ENCODE results near the gene TRMT10B. TPM values are rescaled to one million over a fixed set of nuclear protein-coding genes. Genes with fewer than 3 reads are reported as not detected.
A peak's percentile ranks its signal among the peaks of the same experiment; 100 is the strongest.

TRMT10B gene
- total and polyA plus RNA-seq, 2 of the 13 experiments (the other 11 are each of a cell fraction or from before 2014, with no cell fraction given), result 3.1 to 3.9 TPM

DNA sequence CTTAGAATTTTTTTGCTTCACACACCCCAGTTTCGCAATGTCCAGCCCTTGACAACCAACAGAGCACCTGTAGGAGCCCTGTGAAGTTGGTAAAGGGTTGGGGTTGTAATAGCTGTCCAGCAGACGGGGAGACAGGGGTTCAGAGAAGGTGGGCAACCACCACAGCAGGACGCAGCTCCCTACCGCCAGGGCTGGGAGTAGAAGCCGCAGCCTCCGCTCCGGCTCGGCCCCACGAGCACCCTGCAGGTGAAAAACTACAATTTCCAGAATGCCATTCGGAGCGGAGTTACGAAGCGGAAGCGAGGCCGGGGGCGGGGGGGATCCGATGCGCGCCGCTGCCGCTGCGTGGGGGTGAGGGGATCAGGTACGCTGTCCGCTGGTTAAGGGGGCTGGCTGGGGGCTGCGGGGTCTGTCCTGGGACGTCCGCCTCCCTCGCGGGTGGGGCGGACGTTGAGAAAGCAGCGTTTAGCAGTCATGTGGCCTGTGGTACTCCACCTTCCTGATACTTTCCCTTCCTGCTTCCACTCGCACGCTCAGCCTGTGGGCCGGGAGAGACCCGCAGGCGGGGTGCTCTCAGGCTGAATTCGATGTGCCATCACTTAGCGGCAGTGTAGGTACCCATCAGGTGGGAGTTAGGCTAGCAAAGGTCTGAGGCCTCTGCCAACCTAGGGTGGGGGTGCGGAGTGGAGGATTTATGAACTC, at the start of gene TRMT10B (continued):
- TF ChIP-seq, protein P1, sequence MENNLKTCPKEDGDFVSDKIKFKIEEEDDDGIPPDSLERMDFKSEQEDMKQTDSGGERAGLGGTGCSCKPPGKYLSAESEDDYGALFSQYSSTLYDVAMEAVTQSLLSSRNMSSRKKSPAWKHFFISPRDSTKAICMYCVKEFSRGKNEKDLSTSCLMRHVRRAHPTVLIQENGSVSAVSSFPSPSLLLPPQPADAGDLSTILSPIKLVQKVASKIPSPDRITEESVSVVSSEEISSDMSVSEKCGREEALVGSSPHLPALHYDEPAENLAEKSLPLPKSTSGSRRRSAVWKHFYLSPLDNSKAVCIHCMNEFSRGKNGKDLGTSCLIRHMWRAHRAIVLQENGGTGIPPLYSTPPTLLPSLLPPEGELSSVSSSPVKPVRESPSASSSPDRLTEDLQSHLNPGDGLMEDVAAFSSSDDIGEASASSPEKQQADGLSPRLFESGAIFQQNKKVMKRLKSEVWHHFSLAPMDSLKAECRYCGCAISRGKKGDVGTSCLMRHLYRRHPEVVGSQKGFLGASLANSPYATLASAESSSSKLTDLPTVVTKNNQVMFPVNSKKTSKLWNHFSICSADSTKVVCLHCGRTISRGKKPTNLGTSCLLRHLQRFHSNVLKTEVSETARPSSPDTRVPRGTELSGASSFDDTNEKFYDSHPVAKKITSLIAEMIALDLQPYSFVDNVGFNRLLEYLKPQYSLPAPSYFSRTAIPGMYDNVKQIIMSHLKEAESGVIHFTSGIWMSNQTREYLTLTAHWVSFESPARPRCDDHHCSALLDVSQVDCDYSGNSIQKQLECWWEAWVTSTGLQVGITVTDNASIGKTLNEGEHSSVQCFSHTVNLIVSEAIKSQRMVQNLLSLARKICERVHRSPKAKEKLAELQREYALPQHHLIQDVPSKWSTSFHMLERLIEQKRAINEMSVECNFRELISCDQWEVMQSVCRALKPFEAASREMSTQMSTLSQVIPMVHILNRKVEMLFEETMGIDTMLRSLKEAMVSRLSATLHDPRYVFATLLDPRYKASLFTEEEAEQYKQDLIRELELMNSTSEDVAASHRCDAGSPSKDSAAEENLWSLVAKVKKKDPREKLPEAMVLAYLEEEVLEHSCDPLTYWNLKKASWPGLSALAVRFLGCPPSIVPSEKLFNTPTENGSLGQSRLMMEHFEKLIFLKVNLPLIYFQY (CRISPR knock-in tag; IDR thresholded peaks at IDR 0.05; ENCODE audit: borderline replicate concordance), result no peak
- no peak for TF ChIP-seq FLYWCH1 (CRISPR knock-in tag; IDR thresholded peaks at IDR 0.05)
- TF ChIP-seq ZNF772 (CRISPR knock-in tag; IDR thresholded peaks at IDR 0.05), result no peak
- no peak for TF ChIP-seq NFRKB (IDR thresholded peaks at IDR 0.05)
- TF ChIP-seq, protein P2, sequence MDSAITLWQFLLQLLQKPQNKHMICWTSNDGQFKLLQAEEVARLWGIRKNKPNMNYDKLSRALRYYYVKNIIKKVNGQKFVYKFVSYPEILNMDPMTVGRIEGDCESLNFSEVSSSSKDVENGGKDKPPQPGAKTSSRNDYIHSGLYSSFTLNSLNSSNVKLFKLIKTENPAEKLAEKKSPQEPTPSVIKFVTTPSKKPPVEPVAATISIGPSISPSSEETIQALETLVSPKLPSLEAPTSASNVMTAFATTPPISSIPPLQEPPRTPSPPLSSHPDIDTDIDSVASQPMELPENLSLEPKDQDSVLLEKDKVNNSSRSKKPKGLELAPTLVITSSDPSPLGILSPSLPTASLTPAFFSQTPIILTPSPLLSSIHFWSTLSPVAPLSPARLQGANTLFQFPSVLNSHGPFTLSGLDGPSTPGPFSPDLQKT (CRISPR knock-in tag; IDR thresholded peaks at IDR 0.05; ENCODE audit: borderline replicate concordance), result no peak
- TF ChIP-seq HDAC2 (CRISPR knock-in tag; IDR thresholded peaks at IDR 0.05), result peak; percentile 23; the same call in 1 of the 2 replicates
- TF ChIP-seq, protein P3, sequence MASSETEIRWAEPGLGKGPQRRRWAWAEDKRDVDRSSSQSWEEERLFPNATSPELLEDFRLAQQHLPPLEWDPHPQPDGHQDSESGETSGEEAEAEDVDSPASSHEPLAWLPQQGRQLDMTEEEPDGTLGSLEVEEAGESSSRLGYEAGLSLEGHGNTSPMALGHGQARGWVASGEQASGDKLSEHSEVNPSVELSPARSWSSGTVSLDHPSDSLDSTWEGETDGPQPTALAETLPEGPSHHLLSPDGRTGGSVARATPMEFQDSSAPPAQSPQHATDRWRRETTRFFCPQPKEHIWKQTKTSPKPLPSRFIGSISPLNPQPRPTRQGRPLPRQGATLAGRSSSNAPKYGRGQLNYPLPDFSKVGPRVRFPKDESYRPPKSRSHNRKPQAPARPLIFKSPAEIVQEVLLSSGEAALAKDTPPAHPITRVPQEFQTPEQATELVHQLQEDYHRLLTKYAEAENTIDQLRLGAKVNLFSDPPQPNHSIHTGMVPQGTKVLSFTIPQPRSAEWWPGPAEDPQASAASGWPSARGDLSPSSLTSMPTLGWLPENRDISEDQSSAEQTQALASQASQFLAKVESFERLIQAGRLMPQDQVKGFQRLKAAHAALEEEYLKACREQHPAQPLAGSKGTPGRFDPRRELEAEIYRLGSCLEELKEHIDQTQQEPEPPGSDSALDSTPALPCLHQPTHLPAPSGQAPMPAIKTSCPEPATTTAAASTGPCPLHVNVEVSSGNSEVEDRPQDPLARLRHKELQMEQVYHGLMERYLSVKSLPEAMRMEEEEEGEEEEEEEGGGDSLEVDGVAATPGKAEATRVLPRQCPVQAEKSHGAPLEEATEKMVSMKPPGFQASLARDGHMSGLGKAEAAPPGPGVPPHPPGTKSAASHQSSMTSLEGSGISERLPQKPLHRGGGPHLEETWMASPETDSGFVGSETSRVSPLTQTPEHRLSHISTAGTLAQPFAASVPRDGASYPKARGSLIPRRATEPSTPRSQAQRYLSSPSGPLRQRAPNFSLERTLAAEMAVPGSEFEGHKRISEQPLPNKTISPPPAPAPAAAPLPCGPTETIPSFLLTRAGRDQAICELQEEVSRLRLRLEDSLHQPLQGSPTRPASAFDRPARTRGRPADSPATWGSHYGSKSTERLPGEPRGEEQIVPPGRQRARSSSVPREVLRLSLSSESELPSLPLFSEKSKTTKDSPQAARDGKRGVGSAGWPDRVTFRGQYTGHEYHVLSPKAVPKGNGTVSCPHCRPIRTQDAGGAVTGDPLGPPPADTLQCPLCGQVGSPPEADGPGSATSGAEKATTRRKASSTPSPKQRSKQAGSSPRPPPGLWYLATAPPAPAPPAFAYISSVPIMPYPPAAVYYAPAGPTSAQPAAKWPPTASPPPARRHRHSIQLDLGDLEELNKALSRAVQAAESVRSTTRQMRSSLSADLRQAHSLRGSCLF (CRISPR knock-in tag; IDR thresholded peaks at IDR 0.05; ENCODE audit: borderline replicate concordance), result no peak
- TF ChIP-seq PTBP1 (IDR thresholded peaks at IDR 0.05; ENCODE audit: low read depth, low read length, poor library complexity, severe bottlenecking), result no peak
- no peak for TF ChIP-seq KLF9 (CRISPR knock-in tag; IDR thresholded peaks at IDR 0.05; ENCODE audit: low read depth)
- no peak for TF ChIP-seq TOPORS (CRISPR knock-in tag; IDR thresholded peaks at IDR 0.05)
- TF ChIP-seq NFKB2 (CRISPR knock-in tag; IDR thresholded peaks at IDR 0.05; ENCODE audit: borderline replicate concordance), result no peak; the same call in 1 of the 2 replicates
- TF ChIP-seq, protein P4, sequence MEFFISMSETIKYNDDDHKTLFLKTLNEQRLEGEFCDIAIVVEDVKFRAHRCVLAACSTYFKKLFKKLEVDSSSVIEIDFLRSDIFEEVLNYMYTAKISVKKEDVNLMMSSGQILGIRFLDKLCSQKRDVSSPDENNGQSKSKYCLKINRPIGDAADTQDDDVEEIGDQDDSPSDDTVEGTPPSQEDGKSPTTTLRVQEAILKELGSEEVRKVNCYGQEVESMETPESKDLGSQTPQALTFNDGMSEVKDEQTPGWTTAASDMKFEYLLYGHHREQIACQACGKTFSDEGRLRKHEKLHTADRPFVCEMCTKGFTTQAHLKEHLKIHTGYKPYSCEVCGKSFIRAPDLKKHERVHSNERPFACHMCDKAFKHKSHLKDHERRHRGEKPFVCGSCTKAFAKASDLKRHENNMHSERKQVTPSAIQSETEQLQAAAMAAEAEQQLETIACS (CRISPR knock-in tag; IDR thresholded peaks at IDR 0.05), result no peak
- TF ChIP-seq, protein P5, sequence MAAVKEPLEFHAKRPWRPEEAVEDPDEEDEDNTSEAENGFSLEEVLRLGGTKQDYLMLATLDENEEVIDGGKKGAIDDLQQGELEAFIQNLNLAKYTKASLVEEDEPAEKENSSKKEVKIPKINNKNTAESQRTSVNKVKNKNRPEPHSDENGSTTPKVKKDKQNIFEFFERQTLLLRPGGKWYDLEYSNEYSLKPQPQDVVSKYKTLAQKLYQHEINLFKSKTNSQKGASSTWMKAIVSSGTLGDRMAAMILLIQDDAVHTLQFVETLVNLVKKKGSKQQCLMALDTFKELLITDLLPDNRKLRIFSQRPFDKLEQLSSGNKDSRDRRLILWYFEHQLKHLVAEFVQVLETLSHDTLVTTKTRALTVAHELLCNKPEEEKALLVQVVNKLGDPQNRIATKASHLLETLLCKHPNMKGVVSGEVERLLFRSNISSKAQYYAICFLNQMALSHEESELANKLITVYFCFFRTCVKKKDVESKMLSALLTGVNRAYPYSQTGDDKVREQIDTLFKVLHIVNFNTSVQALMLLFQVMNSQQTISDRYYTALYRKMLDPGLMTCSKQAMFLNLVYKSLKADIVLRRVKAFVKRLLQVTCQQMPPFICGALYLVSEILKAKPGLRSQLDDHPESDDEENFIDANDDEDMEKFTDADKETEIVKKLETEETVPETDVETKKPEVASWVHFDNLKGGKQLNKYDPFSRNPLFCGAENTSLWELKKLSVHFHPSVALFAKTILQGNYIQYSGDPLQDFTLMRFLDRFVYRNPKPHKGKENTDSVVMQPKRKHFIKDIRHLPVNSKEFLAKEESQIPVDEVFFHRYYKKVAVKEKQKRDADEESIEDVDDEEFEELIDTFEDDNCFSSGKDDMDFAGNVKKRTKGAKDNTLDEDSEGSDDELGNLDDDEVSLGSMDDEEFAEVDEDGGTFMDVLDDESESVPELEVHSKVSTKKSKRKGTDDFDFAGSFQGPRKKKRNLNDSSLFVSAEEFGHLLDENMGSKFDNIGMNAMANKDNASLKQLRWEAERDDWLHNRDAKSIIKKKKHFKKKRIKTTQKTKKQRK (IDR thresholded peaks at IDR 0.05; ENCODE audit: low read length), result no peak
